ENCODE data around the gene TMEM222.

The TMEM222 gene

DNA sequence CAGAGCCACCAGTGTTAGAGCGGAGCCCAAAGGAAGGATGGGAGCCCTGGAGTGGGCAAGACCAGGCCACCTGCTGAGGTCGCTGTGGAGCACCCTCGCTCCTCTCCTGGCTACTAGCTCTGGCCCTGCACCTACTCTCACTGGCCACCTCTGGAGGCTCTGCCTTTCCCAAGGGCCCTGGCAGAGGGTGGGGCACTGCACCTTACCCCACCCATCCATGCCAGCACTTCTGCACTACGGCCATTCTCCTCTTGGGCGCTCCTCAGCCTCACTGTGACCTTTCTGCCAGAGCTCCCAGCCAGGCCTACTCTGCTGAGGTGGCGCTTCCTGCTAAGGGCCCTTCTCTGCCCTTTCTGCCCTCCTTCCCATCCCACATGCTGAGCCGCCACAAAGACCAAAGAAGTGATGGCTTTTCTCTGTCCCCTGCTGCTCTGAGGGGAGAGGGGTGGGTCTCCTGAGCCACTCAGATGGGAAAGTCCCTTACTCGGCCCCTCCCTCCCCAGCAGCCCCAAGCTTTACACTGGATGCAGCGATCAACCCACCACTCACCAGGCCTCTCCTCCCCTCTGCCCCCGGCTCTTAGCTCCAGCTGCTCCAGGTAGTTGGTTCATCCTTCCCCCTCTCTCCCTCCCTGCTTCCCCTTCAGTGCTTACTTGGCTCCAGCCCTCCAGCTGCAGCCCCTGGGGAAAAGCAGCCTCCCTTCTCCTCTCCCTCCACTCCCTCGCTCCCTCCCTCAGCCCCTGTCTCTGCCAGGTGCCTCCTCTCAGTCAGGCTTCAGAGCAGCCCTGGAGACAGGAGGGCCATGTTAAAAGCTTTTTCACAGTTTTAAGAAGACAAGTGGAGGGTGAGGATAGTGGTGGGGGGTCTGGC lies 14.8 kb upstream of the TMEM222 start:
- no peak for DNase-seq

DNA sequence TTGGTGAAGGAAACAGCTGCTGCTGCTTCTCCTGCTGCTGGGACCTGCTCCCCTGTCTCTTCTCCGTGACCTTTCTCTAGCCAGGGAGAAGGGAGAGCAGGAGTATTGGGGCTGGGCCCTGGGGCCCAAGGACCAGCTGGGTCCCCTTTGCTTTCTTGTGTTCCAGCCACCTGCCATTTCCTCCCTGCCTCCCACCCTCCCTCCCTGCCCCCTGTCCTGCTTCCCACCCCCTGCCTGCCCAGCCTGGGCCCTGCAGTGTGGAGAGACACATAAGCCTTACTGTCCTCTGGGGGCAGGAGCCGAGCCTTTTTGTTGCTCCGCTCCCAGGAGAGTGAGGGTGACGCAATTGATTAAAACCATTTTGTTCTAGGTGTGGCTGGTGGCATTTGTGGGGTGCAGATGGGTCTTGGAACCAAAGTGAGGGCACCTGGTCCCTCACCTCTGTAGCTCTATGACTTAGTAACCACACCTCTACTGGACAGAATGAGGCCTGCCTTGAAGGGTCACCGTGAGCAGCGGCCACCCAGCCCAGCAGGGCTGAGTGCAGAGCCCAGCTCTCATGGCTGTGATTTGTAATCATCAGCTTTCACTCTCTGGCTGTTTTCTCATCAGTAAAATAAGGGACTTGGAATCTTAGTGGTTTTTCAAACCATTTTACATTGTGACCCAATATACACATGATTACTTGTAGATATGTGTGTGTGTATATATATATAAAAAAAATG lies 13.9 kb upstream of the TMEM222 start:
- DNase-seq: no peak

DNA sequence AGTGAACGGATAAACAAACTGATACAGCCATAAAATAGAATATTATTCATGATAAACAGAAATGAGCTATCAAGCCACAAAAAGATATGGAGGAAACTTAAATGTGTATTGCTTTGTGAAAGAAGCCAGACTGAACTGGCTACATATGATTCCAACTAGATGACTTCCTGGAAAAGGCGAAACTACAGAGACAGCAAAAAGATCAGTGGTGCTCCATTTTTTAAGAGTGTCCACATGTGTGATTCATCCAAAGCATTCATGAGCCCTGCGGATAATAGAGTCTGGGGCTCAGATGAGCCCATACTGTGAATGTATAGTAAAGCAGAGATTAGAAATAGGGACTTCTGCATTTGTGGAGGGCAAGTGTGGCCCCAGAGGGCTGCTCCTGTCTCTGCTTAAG lies 7.8 kb upstream of the TMEM222 start:
- no peak for DNase-seq

DNA sequence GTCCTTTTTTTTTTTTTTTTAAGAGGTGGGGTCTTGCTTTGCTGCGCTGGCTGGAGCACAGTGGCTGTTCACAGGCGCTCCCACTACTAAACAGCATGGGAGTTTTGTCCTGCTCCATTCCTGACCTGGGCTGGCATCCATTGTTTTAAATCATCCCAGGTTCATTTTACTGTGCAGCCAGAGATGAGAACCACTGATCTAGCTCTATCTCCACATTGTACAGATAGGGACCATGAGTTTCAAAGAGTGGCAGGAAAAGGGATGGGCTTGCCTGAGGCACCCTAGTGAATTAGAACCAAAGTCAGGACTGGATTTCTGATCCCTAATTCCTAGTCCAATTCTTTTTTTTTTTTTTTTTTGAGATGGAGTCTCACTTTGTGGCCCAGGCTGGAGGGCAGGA lies 7.2 kb upstream of the TMEM222 start:
- no peak for DNase-seq

DNA sequence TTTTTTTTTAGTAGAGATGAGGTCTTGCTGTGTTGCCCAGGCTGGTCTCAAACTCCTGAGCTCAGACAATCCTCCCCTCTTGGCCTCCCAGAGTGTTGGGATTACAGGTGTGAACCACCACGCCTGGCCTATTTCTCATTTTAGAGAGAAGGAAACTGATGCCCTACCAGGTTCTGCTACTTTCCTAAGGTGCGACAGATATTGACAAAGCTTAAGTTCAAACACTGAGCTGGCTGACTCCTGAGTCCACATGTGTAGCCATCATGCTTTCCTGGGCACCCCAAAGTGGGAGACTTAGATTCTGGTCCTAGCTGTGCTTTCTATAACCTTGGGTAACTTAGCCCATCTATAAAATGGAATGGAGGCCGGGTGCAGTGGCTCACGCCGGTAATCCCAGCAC lies 5.1 kb upstream of the TMEM222 start:
- DNase-seq: no peak

GRCh38 chr1:27318136-27318535 lies 3.8 kb upstream of the TMEM222 start:
- no peak for DNase-seq

DNA sequence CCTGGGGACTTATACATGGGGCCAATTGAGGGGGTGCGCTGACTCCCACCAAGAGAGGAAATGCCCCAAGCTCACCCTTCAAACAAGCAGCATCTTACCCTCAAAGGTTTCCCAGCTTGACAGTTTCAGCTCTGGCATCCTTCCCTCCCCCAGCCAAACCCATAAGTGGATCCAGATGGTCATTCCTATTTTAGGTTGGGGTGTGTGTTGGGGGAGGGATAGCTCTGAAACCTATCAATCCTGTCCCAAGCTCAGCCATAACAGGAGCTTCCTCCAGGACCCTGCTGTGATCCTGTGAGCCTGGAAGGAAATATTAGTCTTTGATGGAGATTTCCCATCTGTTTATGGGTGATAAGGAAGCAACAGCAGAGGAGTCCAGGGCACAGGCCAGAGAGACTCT lies 3.4 kb upstream of the TMEM222 start:
- DNase-seq: no peak

DNA sequence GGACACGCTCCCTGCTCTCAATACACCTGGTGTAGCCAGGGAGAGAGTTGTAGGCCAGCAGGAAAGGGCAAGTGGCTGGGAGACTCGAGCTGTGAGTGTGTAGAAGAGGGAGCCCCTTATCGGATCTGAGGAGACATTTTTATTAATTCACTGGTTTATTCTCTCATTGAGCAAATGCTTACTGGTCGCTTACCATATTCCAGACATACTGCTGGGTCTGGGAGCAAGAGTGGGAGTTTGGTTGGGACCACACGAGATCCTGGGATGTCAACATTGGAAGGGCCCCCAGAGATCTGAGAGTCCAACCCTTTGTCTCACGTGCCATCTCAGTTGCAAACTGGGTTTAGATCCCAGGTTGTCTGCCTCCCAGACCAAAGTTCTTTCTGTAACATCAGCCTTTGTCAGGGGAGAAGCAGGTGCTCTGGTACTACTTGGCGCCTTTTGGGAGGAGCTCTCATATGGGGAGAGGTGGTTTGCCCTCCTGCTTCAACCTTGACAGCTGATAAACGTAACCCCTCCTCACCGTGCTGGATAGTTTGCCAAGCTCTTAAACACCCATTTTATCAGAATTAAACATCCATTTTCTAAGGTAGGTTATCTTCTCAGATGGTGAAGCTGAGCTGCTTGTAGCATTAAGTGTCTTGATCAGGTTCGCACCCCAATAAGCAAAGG lies 742 bp downstream of the TMEM222 start:
- DNase-seq: peak; percentile 58

GRCh38 chr1:27325286-27325685 lies 3.3 kb downstream of the TMEM222 start:
- DNase-seq: no peak

GRCh38 chr1:27327964-27328363 lies 6.0 kb downstream of the TMEM222 start:
- no peak for DNase-seq

DNA sequence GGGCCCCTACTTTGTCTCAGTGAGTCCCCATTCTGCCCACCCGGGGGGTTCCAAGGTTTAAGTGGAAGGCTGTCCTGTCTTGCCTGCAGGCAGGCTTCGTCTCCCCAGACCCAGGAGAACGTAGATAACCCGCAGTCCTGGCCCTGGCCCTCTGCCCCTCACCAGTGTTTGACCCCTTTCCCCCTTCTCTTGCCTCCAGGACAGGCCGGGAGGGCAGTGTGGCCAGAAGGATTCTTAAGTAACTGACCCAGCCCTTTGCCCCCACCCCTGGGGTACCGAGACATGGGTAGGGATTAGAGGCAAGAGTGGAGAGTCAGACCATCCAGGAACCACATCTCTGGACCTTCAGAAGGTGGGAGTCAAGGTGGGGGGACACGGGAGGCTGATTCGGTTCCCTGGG lies 8.8 kb downstream of the TMEM222 start:
- DNase-seq: no peak

DNA sequence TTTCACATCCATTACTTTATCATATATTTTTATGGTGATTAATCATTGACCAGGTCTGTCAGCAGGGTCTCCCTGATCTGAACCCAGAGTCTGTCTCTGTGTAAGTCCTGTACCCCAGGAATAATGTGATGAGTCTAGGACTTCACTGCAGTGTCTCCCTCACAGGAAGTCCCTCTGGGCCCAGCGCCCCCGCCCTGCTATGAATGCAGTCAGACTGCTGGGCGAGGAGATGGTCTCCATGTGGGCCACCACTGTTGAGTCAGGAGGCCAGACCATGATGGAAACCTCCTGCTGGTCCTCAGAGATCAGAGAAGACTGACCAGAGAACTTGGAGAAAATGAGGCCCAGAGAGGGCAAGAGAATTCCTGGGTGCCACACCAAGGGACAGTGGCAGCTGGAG lies 9.5 kb downstream of the TMEM222 start:
- no peak for DNase-seq

- DNase-seq: no peak
Measured at GRCh38 chr1:27331922-27332321, 10.0 kb downstream of the TMEM222 start.

DNA sequence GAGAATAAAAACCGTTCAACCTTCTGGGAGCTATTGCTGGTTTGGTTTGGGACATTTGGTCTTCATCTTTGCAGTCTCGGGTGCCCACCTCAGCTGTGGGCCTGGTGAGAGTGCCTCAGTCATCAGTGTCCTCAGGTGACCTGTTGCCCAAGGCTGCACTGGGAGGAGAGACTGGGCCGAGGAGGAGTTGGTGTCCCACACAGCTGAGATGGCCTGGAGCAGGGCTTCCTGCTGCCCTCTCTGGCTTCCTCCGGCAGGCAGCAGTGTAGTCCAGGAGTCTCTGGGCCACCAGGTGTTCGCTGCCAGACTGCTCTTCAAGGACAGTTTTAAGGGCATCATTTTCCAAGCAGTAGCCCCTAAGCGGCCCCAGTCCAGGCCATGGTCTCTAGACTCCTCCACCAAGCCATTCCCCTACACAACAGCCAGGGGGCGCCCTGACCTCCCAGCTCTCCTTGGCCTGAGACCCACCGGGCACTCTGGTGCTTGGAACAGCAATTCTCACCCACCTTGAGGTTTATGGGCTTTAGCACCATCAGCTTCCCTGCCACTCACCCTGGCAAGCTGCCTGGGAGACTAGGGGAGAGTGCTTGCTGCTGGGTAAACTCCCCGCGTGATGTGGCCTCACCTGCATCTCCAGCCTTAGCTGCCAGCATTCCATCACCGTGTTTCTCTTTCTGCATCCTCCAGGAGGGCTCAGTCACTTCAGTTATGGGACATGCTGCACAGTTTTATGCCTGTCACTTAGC lies 10.7 kb downstream of the TMEM222 start:
- DNase-seq: peak; percentile 59

DNA sequence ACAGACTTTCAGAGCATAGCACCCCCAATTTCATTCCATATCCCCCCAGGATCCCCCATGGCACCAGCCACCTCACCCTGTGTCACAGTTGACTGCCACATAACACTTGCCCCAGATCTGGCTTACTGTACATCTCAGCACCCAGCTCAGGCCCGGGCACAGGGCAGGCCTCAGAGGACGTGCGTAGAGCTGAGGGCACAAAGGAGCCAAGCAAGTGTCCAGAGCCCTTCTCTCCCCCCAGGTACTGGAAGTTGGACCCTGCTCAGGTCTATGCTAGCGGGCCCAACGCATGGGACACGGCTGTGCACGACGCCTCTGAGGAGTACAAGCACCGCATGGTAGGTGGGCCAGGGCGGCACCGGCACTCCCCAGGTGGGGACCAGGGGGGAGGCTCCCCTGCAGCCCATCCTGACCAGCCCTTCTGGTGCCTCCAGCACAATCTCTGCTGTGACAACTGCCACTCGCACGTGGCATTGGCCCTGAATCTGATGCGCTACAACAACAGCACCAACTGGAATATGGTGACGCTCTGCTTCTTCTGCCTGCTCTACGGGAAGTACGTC lies 11.8 kb downstream of the TMEM222 start:
- no peak for DNase-seq

- no peak for DNase-seq
Measured at GRCh38 chr1:27335506-27336422, 13.8 kb downstream of the TMEM222 start.

DNA sequence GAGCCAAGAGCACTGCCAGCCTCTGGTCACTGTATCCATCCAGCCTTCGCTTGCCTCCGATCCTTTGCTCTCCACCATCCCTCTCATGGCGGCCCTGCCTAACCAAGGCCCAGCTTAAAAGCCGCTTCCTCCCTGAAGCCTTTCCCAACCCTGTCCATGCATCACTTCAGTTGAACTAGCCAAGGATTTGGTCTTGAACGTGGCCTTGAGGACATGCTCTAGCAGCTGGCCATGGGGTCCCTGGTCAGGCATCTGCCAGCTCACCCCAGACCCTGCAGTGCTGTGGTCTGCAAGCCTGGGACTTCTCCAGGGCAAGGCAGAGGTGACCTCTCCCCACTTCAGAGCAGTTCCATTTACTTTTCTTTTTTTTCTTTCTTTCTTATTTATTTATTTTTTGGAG lies 14.8 kb downstream of the TMEM222 start:
- DNase-seq: no peak

- no peak for DNase-seq
Measured at GRCh38 chr1:27338751-27339150, 16.8 kb downstream of the TMEM222 start.

GRCh38 chr1:27339213-27339612 lies 17.2 kb downstream of the TMEM222 start:
- DNase-seq: no peak

GRCh38 chr1:27341525-27342252 lies 19.7 kb downstream of the TMEM222 start, which contains the start of gene SYTL1:
SYTL1 (plus strand) TSS chr1:27342022; CDS start chr1:27345335, 3,313 bp downstream.
- DNase-seq: peak; percentile 65

DNA sequence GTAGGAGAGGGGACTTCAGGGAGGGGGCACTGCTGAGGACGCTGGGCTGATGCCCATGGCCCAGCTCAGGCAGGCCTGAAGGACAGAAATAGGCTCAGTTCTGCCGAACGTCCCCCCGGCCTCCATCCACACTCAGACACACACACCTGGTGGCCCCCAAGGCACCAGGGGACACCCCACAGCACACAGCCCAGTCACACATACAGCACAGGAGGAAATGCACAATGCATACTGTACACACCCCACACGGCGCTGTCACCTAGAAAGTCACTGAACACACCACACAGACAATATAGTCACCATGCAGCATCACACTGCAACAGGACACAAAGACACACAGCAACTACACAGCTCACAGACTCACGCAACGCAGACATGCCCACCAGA lies 20.4 kb downstream of the TMEM222 start:
- no peak for DNase-seq

Data from hematopoietic multipotent progenitor cell treated with erythropoietin and hydrocortisone succinate and interleukin-3 and kit ligand, for 8 days (in vitro differentiated cells).